Keratinocyte (primary cell): ENCODE results near the gene MYL4. TPM values are rescaled to one million over a fixed set of nuclear protein-coding genes. Genes with fewer than 3 reads are reported as not detected.

Experiments used
- DNase-seq: peaks from one replicate; pipeline ENCODE4 v3.0.0-alpha.2; 2011; ENCODE audit warnings: low read depth, missing footprints, low spot score
- FAIRE-seq: peaks from 2 replicates; lab custom pipeline; 2011; peaks lifted over from hg19 to GRCh38; lab: Jason Lieb, UNC
- H2AFZ ChIP-seq: 2 replicates; pipeline ENCODE4 v1.6.0; 2012; ENCODE audit warnings: low read length, control low read depth, inconsistent platforms; ENCODE audit not compliant: control insufficient read depth
- H3K27ac ChIP-seq: 2 replicates; pipeline ENCODE4 v1.5.1; 2011; ENCODE audit warnings: low read length; ENCODE audit not compliant: control insufficient read depth, insufficient read depth
- H3K27me3 ChIP-seq: 3 replicates; pipeline ENCODE4 v1.6.0; 2011; ENCODE audit warnings: low read length; ENCODE audit not compliant: control insufficient read depth, insufficient read depth; ENCODE audit errors: extremely low read depth
- H3K36me3 ChIP-seq, 2 experiments: 2 replicates in 1 of 2; 3 replicates in 1 of 2; pipeline ENCODE4 v1.5.1; 2011; ENCODE audit warnings: low read length in 2 of 2, mild to moderate bottlenecking in 1 of 2; ENCODE audit not compliant: control insufficient read depth in 2 of 2, insufficient read depth in 2 of 2; ENCODE audit errors: extremely low read depth in 1 of 2
- H3K4me1 ChIP-seq: 3 replicates; pipeline ENCODE4 v1.5.1; 2011; ENCODE audit warnings: low read length; ENCODE audit not compliant: control insufficient read depth, insufficient read depth; ENCODE audit errors: extremely low read depth
- H3K4me2 ChIP-seq: 3 replicates; pipeline ENCODE4 v1.6.0; 2011; ENCODE audit warnings: low read depth, low read length; ENCODE audit not compliant: control insufficient read depth, insufficient read depth; ENCODE audit errors: extremely low read depth
- H3K4me3 ChIP-seq, 3 experiments: fragments of 200-600 bp in 1 of 3; sonication (generic) in 1 of 3; 2 replicates in 2 of 3; 3 replicates in 1 of 3; pipeline ENCODE4 v1.5.1; 2011 to 2016; ENCODE audit warnings: low read length in 3 of 3, mild to moderate bottlenecking in 3 of 3, control low read depth in 2 of 3, inconsistent platforms in 1 of 3, low read depth in 1 of 3, mixed read lengths in 1 of 3, mixed run types in 1 of 3, moderate library complexity in 1 of 3; ENCODE audit not compliant: control insufficient read depth in 2 of 3, insufficient read depth in 2 of 3; ENCODE audit errors: extremely low read depth in 1 of 3
- H3K79me2 ChIP-seq: 2 replicates; pipeline ENCODE4 v1.6.0; 2012; ENCODE audit warnings: low read length; ENCODE audit not compliant: control insufficient read depth, insufficient read depth
- H3K9ac ChIP-seq: 3 replicates; pipeline ENCODE4 v1.6.0; 2011; ENCODE audit warnings: low read length; ENCODE audit not compliant: control insufficient read depth, insufficient read depth; ENCODE audit errors: extremely low read depth
- H3K9me1 ChIP-seq: 3 replicates; pipeline ENCODE4 v1.6.0; 2011; ENCODE audit warnings: low read length; ENCODE audit not compliant: control insufficient read depth, insufficient read depth; ENCODE audit errors: extremely low read depth
- H3K9me3 ChIP-seq: 2 replicates; pipeline ENCODE4 v1.5.1; 2012; ENCODE audit warnings: low read depth, low read length; ENCODE audit not compliant: control insufficient read depth
- H4K20me1 ChIP-seq: 3 replicates; pipeline ENCODE4 v1.6.0; 2011; ENCODE audit warnings: low read length; ENCODE audit not compliant: control insufficient read depth, insufficient read depth; ENCODE audit errors: extremely low read depth
- EZH2 ChIP-seq: IDR thresholded peaks from one replicate; pipeline ENCODE4 v1.6.1; 2012; ENCODE audit warnings: inconsistent platforms, mild to moderate bottlenecking, low read length, moderate library complexity
- dilution Hi-C: fragments of 300-500 bp; cut with MboI; formaldehyde crosslinking; loops from one replicate; pipeline ENCODE4 v1.7.0; 2020; ENCODE audit warnings: low sequenced_read_pairs; ENCODE audit not compliant: extremely low pct_ligation_motif_present
- polyA plus RNA-seq, 5 experiments: library from polyadenylated mRNA; depleted of rRNA in 3 of 5; stranded (reverse) in 3 of 5; stranded (forward) in 1 of 5; unstranded in 1 of 5; fragments of >200 nt; gene quantifications; 1 replicate in 1 of 5; 2 replicates in 3 of 5; 3 replicates in 1 of 5; pipeline versions ENCODE4 v1.2.1 to v1.2.3, GENCODE V29; 2011 to 2012; ENCODE audit warnings: missing spikeins in 2 of 5, low read depth in 1 of 5, low replicate concordance in 1 of 5
- TF ChIP-seq, protein P1 (sequence below), 3 experiments: IDR thresholded peaks in 1 of 3; conservative IDR thresholded peaks in 1 of 3; optimal IDR thresholded peaks in 1 of 3; 2 replicates in 2 of 3; 3 replicates in 1 of 3; pipeline versions ENCODE3 to v1.5.1; 2011; ENCODE audit warnings: low read length in 3 of 3, mild to moderate bottlenecking in 3 of 3, moderate library complexity in 2 of 3, control low read depth in 1 of 3, inconsistent platforms in 1 of 3; ENCODE audit not compliant: insufficient read depth in 2 of 3; ENCODE audit errors: extremely low read depth in 1 of 3

The MYL4 gene
- polyA plus RNA-seq, 1 donor (not counting 4 experiments of a cell fraction or from before 2014, with no cell fraction given), result not detected

DNA sequence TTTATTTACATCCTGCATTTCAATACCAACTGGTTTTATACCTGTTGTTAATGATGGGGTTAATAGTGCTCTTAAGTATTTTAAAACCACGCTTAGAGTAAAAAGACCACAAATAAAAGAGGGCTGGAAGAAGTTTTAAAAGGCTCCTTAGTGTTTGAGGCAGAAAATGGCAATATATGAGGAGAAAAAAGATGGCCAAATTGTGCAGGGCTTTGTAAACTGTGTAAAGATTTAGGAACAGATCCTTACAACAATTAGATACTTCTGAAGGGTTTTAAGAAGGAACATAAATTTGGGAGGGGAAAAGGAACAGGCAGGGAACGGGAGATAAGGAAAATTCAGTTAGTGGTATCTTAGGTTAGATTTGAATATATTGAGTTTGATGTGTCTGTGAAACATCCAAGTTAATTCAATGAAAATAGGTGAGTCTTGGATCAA is 32.7 kb upstream of the MYL4 start:
- Histone ChIP-seq H3K9ac (no peak overlapping the region), H3K4me1 (no peaks in the 10 kb centered on the region), H2AFZ (no peak overlapping the region), H3K4me3 (no peak overlapping the region), H3K9me1 (no peaks in the 10 kb centered on the region), H3K36me3 (peaks cover 7 to 29% of the 10 kb centered on the region in 2 experiments), H3K79me2 (peaks cover 89% of the 10 kb centered on the region), H3K27ac (no peak overlapping the region), H4K20me1 (peaks cover 1% of the 10 kb centered on the region), H3K9me3 (no peaks in the 10 kb centered on the region), H3K4me2 (no peak overlapping the region), H3K27me3 (no peaks in the 10 kb centered on the region)
- no peak for FAIRE-seq
- dilution Hi-C loops, result no loop called here
- TF ChIP-seq, protein P1, sequence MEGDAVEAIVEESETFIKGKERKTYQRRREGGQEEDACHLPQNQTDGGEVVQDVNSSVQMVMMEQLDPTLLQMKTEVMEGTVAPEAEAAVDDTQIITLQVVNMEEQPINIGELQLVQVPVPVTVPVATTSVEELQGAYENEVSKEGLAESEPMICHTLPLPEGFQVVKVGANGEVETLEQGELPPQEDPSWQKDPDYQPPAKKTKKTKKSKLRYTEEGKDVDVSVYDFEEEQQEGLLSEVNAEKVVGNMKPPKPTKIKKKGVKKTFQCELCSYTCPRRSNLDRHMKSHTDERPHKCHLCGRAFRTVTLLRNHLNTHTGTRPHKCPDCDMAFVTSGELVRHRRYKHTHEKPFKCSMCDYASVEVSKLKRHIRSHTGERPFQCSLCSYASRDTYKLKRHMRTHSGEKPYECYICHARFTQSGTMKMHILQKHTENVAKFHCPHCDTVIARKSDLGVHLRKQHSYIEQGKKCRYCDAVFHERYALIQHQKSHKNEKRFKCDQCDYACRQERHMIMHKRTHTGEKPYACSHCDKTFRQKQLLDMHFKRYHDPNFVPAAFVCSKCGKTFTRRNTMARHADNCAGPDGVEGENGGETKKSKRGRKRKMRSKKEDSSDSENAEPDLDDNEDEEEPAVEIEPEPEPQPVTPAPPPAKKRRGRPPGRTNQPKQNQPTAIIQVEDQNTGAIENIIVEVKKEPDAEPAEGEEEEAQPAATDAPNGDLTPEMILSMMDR (optimal IDR thresholded peaks at IDR 0.05 in 1 of 3, IDR thresholded peaks at IDR 0.05 in 1 of 3, conservative IDR thresholded peaks at IDR 0.05 in 1 of 3; ENCODE audit: extremely low read depth in 1 of 3, insufficient read depth in 2 of 3, low read length in 3 of 3), result no peak
- no peak for TF ChIP-seq EZH2
- DNase-seq, result no peak

DNA sequence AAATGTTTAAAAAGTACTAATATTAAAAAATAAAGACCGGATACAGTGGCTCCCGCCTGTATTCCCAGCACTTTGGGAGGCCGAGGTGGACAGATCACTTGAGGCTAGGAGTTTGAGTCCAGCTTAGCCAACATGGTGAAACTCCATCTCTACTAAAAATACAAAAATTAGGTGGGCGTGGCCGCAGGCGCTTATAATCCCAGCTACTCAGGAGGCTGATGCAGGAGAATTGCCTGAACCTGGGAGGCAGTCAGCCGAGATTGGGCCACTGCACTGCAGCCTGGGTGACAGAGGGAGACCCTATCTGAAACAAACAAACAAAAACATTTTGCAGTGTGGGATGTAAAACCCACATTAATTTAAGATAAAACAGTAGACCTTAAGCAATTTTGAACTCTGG is 31.9 kb upstream of the MYL4 start:
- dilution Hi-C loops, result no loop called here
- no peak for FAIRE-seq
- H3K9ac ChIP-seq, result no peak overlapping the region
- H3K9me3 ChIP-seq, result no peaks in the 10 kb centered on the region
- H3K27ac ChIP-seq, result no peak overlapping the region
- TF ChIP-seq, protein P1 (optimal IDR thresholded peaks at IDR 0.05 in 1 of 3, IDR thresholded peaks at IDR 0.05 in 1 of 3, conservative IDR thresholded peaks at IDR 0.05 in 1 of 3; ENCODE audit: extremely low read depth in 1 of 3, insufficient read depth in 2 of 3, low read length in 3 of 3), result no peak
- no peak for TF ChIP-seq EZH2
- peaks cover 89% of the 10 kb centered on the region for H3K79me2 ChIP-seq
- no peak overlapping the region for H3K4me3 ChIP-seq
- peaks cover 7 to 26% of the 10 kb centered on the region in 2 experiments for H3K36me3 ChIP-seq
- no peaks in the 10 kb centered on the region for H3K27me3 ChIP-seq
- no peak overlapping the region for H3K4me2 ChIP-seq
- DNase-seq, result no peak
- H4K20me1 ChIP-seq, result peaks cover 5% of the 10 kb centered on the region
- no peaks in the 10 kb centered on the region for H3K4me1 ChIP-seq
- no peak overlapping the region for H2AFZ ChIP-seq
- H3K9me1 ChIP-seq, result no peaks in the 10 kb centered on the region
